AG09309 (cell line): ENCODE data around the gene TMEM185A.
"Not testable (repeated sequence)": the region's sequence is repeated elsewhere in the genome, so short reads cannot be mapped to it uniquely, and the experiment has no call there.

Experiments used
- DNase-seq: peaks from one replicate; pipeline ENCODE4 v3.0.0-alpha.2; 2010; ENCODE audit warnings: low read depth
- H3K4me3 ChIP-seq: 2 replicates; pipeline ENCODE4 v1.5.1; 2011; ENCODE audit warnings: mild to moderate bottlenecking, low read depth, low read length, moderate library complexity; ENCODE audit not compliant: control insufficient read depth
- TF ChIP-seq, protein P1 (sequence below): IDR thresholded peaks from 2 replicates; pipeline ENCODE4 v1.5.1; 2011; ENCODE audit warnings: mild to moderate bottlenecking, low read depth, low read length, inconsistent platforms; ENCODE audit not compliant: insufficient read depth, control insufficient read depth; ENCODE audit errors: missing control alignments

The TMEM185A gene

DNA sequence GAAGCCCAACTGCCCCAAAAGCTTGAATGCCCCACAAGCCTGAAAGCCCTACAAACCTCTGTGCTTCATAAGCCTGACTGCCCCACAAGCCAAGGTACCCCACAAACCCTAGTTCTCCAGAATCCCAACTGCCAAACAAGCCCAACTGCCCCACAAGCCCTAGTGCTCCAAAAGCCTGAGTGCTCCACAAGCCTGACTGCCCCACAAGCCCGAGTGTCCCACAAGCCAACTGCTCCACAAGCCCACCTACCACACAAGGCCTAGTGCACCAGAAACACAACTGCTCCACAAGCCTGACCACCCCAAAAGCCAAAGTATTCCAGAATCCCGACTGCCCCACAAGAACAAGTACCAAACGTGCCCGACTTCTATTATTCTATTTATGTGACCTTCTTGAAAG, 68.2 kb downstream of the TMEM185A start:
- TF ChIP-seq, protein P1, sequence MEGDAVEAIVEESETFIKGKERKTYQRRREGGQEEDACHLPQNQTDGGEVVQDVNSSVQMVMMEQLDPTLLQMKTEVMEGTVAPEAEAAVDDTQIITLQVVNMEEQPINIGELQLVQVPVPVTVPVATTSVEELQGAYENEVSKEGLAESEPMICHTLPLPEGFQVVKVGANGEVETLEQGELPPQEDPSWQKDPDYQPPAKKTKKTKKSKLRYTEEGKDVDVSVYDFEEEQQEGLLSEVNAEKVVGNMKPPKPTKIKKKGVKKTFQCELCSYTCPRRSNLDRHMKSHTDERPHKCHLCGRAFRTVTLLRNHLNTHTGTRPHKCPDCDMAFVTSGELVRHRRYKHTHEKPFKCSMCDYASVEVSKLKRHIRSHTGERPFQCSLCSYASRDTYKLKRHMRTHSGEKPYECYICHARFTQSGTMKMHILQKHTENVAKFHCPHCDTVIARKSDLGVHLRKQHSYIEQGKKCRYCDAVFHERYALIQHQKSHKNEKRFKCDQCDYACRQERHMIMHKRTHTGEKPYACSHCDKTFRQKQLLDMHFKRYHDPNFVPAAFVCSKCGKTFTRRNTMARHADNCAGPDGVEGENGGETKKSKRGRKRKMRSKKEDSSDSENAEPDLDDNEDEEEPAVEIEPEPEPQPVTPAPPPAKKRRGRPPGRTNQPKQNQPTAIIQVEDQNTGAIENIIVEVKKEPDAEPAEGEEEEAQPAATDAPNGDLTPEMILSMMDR = no peak
- no peak for DNase-seq
- no peak overlapping the region for H3K4me3 ChIP-seq

DNA sequence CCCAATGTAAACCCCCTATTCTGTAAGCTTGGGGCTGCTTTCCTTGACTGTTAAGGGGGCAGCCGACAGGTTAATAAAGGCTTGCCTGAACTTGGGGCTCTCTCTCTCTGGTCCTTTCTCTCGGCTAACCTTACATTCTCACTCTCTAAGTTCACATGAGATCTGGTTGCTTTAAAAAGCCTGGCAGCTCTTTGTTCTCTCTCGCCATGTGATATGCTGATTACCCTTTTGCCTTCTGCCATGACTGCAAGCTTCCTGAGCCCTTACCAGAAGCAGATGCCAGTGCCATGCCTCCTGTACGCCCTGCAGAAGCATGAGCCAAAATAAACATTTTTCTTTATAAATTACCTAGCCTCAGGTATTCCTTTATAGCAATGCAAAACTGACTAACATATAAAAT, 76.3 kb downstream of the TMEM185A start:
- not testable (repeated sequence) for H3K4me3 ChIP-seq, DNase-seq

DNA sequence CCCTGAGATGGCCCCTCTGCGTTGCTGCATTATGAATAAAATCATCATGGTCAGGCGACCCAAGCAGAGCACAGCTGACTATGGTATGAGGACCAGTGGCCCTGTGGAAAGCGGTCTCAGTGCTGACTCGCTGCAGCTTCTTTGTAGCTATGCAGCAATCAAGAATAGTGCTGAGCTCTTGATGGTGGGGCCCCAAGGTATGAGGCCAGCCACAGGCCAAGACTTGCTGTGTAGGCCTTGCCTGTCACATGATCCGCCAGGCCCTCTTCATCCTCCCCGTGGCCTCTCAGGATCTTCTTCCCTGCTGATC, 79.7 kb downstream of the TMEM185A start:
- DNase-seq, H3K4me3 ChIP-seq: not testable (repeated sequence)

DNA sequence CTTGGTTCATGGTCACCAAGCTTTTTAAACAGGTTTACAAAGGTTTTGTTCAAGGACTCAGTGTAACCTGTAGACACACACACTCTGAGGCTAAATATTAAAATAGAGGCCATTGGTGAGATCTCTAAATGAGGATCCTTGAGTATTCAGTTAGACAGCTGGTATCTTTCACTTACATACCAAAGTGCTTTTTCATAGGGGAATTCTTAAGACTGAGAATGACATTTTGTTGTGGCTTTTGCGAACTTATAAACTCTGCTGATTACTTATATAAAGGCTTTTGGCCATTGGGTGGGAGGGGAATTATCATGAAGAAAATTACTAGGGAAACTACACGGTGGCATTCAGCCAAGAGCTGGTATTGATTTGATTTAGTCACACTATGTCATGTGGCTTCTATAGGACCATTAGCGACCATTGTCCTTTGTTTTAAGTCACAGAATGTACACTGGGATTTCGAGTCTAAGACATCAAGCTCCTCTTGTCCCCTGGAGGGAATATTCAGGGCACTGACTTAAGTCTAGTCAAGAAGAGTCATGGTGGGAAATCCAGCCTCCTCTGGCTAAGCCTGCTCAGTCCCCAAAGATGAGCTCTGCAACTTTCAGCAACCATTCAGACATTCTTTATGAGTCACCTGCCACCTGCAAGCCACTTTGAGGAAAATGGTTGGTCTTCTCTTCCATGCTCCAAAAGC, 80.2 kb downstream of the TMEM185A start:
- not testable (repeated sequence) for H3K4me3 ChIP-seq, DNase-seq

DNA sequence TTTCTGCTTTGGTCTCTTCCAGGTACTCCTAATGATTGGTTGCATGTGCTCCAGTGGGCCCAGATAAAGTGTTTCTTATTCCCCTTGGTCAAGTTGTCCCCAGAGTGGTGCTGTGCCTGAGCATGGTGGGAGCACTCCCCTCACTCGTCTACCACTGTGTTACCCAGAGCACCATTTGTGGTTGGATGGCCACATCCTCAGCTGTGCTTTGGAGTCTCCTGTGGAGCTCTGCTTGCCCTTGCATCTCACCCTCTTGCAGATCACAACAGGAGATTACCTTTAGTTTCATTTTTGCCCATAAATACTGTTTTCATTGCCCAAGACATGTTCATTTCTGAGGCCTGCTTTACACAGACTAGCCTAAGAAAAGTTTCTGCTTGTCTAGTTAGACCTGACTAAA, 81.1 kb downstream of the TMEM185A start:
- DNase-seq, H3K4me3 ChIP-seq: not testable (repeated sequence)

DNA sequence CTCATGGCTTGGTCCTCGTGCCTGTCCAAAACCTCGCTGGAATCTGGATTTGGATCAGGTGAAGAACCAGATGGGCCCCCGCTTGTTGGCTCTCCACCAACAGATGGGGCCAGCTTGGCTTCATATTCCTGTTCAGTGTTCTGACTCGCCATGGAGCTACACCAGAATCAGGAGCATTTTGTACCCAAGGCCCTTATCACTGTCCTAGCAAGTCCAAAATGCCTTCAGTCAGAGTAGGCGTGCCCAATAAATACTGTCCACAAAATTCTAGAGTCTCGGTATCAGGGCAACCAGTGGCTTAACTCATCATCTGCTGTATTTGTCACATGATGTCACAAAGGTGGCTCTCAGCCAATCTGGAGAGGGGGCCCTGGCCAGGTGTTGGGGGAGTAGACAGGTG, 81.9 kb downstream of the TMEM185A start, which contains the start of gene HSFX3:
Gene HSFX3 (minus strand): TSS at position 224 of the 400 bp plus-strand sequence. CDS start 72 bp downstream, at position 152.
- DNase-seq, H3K4me3 ChIP-seq: not testable (repeated sequence)

DNA sequence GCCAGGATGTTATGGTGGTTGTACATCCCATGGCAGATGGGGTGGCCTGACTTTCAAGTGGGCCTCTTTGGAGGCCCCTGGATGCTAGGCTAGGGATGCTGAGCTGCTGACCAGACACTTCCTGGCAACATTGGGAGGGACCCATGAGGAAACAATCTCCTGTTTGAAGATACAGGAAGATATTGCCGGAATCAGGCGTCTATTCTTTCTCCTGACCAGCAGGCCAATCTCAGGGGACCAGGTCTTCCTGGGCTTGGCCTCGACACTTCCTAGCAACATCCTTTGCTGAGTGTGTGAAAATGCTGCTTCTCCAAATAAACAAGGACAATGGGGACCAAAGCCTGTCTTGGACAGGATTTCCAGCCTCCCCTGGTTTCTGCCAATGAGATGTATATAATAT, 83.8 kb downstream of the TMEM185A start:
- not testable (repeated sequence) for DNase-seq

DNA sequence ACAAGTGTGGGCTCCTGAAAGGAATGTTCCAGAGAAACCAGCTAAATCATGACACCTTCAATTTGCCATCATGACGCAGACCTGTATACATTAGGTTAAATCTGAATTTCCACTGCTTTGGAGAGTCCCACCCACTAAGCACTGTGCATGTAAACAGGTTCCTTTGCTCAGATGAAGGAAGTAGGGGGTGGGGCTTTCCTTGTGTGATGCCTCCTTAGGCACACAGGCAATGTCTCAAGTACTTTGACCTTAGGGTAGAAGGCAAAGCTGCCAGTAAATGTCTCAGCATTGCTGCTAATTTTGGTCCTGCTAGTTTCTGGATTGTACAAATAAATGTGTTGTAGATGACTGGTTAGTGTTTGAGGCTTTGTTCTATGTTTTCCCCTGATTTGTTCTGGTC, 84.6 kb downstream of the TMEM185A start:
- H3K4me3 ChIP-seq, DNase-seq: not testable (repeated sequence)

More for the DNA sequence above, 83.8 kb downstream of the TMEM185A start:
- not testable (repeated sequence) for H3K4me3 ChIP-seq
